OCI-LY7 (cell line): ENCODE results near the gene NEDD4.

Source experiments
- EZH2phosphoT487 ChIP-seq: fragments of 200-600 bp; sonication (generic); IDR thresholded peaks from 2 replicates; pipeline ENCODE4 v1.6.1; 2018; ENCODE audit warnings: low read depth, borderline replicate concordance, mild to moderate bottlenecking, mixed run types, antibody characterized with exemption, low read length, moderate library complexity, mixed read lengths
- TF ChIP-seq, protein P1 (sequence below): fragments of 200-600 bp; sonication (generic); conservative IDR thresholded peaks from 2 replicates; pipeline ENCODE4 v1.5.1; 2014; ENCODE audit warnings: mild to moderate bottlenecking, antibody characterized with exemption, low read length, moderate library complexity, mixed read lengths

DNA sequence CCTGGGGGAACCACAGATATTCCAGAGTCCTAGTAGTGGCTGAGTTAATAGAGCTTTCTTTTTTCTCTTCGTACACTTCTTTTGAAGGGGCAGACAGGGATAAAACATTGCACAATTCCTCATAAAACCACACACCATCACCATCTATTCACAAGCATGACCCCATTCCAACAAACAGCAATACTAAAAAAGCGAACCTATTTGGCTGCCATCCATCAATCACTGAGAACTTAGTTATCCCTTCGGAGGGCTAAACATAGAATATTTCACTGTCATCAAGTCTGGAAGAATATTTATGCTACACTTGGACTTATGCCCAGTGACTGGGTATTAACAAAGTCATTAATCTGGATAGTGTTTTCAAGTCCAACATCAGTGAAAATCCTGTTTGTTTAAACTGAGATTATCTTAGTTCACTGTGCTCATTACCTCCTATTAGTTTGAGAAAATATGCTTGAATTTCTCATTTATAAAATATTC lies 170.2 kb downstream of the NEDD4 start:
- TF ChIP-seq, protein P1, sequence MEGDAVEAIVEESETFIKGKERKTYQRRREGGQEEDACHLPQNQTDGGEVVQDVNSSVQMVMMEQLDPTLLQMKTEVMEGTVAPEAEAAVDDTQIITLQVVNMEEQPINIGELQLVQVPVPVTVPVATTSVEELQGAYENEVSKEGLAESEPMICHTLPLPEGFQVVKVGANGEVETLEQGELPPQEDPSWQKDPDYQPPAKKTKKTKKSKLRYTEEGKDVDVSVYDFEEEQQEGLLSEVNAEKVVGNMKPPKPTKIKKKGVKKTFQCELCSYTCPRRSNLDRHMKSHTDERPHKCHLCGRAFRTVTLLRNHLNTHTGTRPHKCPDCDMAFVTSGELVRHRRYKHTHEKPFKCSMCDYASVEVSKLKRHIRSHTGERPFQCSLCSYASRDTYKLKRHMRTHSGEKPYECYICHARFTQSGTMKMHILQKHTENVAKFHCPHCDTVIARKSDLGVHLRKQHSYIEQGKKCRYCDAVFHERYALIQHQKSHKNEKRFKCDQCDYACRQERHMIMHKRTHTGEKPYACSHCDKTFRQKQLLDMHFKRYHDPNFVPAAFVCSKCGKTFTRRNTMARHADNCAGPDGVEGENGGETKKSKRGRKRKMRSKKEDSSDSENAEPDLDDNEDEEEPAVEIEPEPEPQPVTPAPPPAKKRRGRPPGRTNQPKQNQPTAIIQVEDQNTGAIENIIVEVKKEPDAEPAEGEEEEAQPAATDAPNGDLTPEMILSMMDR: no peak
- no peak for TF ChIP-seq EZH2phosphoT487
